ENCODE measurements around the gene LAMB1. TPM values are rescaled to one million over a fixed set of nuclear protein-coding genes. Genes with fewer than 3 reads are reported as not detected.

The LAMB1 gene
- total RNA-seq, 3 donors from 2014 or later: 115 to 324 (median 300) TPM

- H3K27ac ChIP-seq: peak overlapping the region in 1 of 2 donors; percentile 61
- H3K4me1 ChIP-seq: peaks cover 0 to 7% of the 10 kb centered on the region in 2 donors
- no peaks in the 10 kb centered on the region for H3K9me3 ChIP-seq
- DNase-seq (ENCODE audit: low spot score in 2 of 2): no peak
- intact Hi-C loops (cut with DNase I; ENCODE audit: low total_unique reads): no loop called here
- no peaks in the 10 kb centered on the region for H3K36me3 ChIP-seq
- no peak overlapping the region for H3K4me3 ChIP-seq
- TF ChIP-seq POLR2AphosphoS5 (IDR thresholded peaks at IDR 0.05) (peak in 1 of 3 donors; percentile 66), POLR2A (IDR thresholded peaks at IDR 0.05) (no peak)
- H3K27me3 ChIP-seq: no peaks in the 10 kb centered on the region
Observed at GRCh38 chr7:107948645-107949442, 54.1 kb downstream of the LAMB1 start.

DNA sequence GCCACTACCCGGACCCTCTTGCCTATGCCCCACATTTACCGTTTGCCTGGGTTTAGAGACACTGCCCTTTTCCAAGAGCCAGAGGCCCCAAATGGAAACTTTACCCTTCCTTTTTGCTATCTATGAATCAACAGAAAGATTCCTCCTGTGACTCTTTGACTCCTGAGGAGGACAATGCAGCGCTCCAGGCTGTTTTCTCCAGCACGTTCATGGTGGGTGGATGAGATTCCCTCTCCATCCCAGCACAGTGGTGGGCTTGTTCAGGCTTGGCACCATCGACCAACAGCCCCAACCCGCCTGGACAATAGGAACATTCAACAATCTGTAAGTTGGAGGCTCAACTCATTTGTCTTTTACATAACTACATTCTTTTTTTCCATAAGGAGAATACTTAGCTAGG, 56.1 kb downstream of the LAMB1 start:
- DNase-seq (ENCODE audit: low spot score in 2 of 2): no peak
- intact Hi-C loops (cut with DNase I; ENCODE audit: low total_unique reads): no loop called here
- no peaks in the 10 kb centered on the region for H3K36me3 ChIP-seq
- peak overlapping the region; percentile 29 to 59 for H3K27ac ChIP-seq
- no peaks in the 10 kb centered on the region for H3K27me3 ChIP-seq
- H3K4me1 ChIP-seq: peaks cover 0 to 3% of the 10 kb centered on the region in 2 donors
- H3K4me3 ChIP-seq: no peak overlapping the region
- no peaks in the 10 kb centered on the region for H3K9me3 ChIP-seq
- TF ChIP-seq POLR2A (IDR thresholded peaks at IDR 0.05) (no peak), CTCF (IDR thresholded peaks at IDR 0.05) (no peak), POLR2AphosphoS5 (IDR thresholded peaks at IDR 0.05) (no peak)

DNA sequence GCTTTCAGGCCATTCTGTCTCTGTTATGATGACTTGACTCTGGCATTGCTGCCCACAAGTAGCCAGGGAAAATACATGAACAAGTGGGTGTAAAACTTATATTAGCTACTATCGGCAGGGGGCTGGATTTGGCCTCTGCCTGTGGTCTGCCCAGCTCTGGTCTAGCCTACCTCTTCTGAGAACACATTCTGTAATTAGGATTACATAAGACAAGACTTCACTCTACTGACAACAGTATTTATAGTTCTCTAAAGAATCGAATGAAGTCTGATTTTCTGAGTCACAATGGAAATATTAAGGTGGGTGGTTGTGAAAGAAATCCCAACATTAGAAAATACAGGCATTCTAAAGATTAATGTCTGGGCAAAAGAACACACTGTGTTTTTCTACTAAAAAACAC, 56.5 kb downstream of the LAMB1 start:
- no peaks in the 10 kb centered on the region for H3K27me3 ChIP-seq
- H3K36me3 ChIP-seq: no peaks in the 10 kb centered on the region
- intact Hi-C loops (cut with DNase I; ENCODE audit: low total_unique reads): no loop called here
- H3K9me3 ChIP-seq: no peaks in the 10 kb centered on the region
- peak overlapping the region; percentile 29 to 59 for H3K27ac ChIP-seq
- TF ChIP-seq CTCF (IDR thresholded peaks at IDR 0.05) (no peak), POLR2A (IDR thresholded peaks at IDR 0.05) (no peak), POLR2AphosphoS5 (IDR thresholded peaks at IDR 0.05) (no peak)
- H3K4me3 ChIP-seq: no peak overlapping the region
- DNase-seq (ENCODE audit: low spot score in 2 of 2): no peak
- no peaks in the 10 kb centered on the region for H3K4me1 ChIP-seq

GRCh38 chr7:107945332-107945731, 57.6 kb downstream of the LAMB1 start:
- peak overlapping the region in 1 of 2 donors; percentile 41 for H3K27ac ChIP-seq
- no peaks in the 10 kb centered on the region for H3K27me3 ChIP-seq
- H3K36me3 ChIP-seq: no peaks in the 10 kb centered on the region
- TF ChIP-seq POLR2A (IDR thresholded peaks at IDR 0.05) (no peak), POLR2AphosphoS5 (IDR thresholded peaks at IDR 0.05) (no peak), CTCF (IDR thresholded peaks at IDR 0.05) (no peak)
- H3K9me3 ChIP-seq: no peaks in the 10 kb centered on the region
- intact Hi-C loops (cut with DNase I; ENCODE audit: low total_unique reads): no loop called here
- no peak for DNase-seq (ENCODE audit: low spot score in 2 of 2)
- no peaks in the 10 kb centered on the region for H3K4me1 ChIP-seq
- H3K4me3 ChIP-seq: no peak overlapping the region

DNA sequence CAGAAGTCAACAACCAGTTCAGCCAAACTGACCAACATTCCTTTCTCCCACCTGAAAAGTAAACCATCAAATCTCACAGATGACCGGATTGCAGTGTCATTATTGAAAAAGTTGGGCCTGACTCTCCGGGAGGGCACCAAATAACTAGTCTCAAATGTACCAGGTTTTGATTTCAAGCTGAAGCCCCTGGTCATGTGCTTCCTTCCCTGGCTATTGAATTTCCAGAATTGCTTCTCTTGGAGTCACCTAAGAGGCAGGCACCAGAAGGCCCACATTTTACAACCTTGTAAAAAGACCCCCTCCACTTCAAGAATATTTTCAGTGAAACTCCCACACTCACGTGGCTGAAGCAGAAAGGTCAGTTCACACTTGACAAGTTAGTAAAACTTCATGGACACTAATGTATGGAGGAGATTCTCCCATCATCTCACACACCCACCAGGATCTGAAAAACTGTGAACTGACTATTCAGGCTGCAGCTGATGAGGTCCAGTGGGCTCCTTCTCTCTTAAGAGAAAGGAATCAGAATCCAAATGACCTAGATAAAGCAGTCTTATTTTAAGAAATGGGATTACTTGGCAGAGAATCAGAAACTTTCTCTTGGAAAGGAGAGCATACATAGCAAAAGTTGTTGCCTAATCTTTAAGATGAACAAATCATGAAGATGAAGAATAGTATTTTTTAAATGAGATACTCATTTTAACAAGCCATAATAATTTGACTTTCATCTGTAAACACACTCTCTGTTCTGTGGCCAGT, 58.4 kb downstream of the LAMB1 start:
- Histone ChIP-seq H3K27ac (no peak overlapping the region), H3K4me3 (no peak overlapping the region), H3K36me3 (no peaks in the 10 kb centered on the region), H3K4me1 (no peaks in the 10 kb centered on the region), H3K9me3 (no peaks in the 10 kb centered on the region), H3K27me3 (no peaks in the 10 kb centered on the region)
- intact Hi-C loops (cut with DNase I; ENCODE audit: low total_unique reads): no loop called here
- TF ChIP-seq POLR2AphosphoS5 (IDR thresholded peaks at IDR 0.05) (no peak), CTCF (IDR thresholded peaks at IDR 0.05) (no peak), POLR2A (IDR thresholded peaks at IDR 0.05) (no peak)
- DNase-seq (ENCODE audit: low spot score in 2 of 2): no peak

All from breast epithelium (tissue), 4 donors.